Fibroblast of villous mesenchyme (primary cell): ENCODE measurements around the gene SDC3. TPM values are rescaled to one million over a fixed set of nuclear protein-coding genes. Genes with fewer than 3 reads are reported as not detected.

Experiments
- DNase-seq: peaks from one replicate; pipeline ENCODE4 v3.0.0-alpha.2; 2010; ENCODE audit warnings: low read depth
- H3K4me3 ChIP-seq: 2 replicates; pipeline ENCODE4 v1.5.1; 2011; ENCODE audit warnings: low read depth, mild to moderate bottlenecking, low read length
- CTCF ChIP-seq: IDR thresholded peaks from 2 replicates; pipeline ENCODE4 v1.5.1; 2012; ENCODE audit warnings: low read depth, mild to moderate bottlenecking, low read length; ENCODE audit not compliant: insufficient read depth
- total RNA-seq: library from RNA; depleted of rRNA; stranded (reverse); fragments of >200 nt; gene quantifications from 2 replicates; pipeline ENCODE4 v1.2.3, GENCODE V29; 2012

The SDC3 gene
- total RNA-seq, 1 donor: 16.8 TPM

DNA sequence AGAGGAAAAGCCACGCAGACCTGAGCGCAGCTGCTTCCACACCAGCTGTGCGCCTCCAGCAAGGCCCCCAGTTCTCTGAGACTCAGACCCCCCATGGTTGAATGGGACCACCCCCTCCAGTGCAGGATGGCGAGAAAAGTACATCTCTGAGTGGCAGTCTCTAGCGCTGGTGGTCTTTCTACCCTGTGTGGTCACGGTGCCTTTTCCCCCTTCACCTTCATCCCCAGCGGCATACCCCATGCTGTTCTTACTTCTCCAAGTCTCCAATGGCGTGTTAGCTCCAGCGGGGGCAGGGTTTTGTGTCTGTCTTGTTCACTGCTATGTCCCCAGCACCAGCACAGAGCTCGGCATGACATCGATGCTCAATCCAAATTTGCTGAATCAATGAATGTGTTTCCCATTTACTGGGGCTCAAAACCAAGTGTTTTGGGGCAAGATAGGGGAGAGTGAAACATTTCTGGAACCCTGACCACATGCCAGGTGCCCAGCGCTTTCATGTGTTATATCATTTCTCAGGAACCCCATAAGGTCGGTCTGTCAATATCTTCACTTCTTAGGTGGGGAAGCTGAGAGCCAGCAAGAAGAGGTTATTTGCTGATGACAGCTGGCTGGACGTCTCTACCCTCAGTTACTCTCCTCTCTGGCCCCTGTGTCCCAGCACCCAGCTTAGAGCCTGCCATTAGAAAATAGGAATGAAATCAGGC is 959 bp upstream of the SDC3 start:
- TF ChIP-seq CTCF: no peak
- no peak for DNase-seq
- no peak overlapping the region for H3K4me3 ChIP-seq

GRCh38 chr1:30908316-30908695 is 252 bp downstream of the SDC3 start:
- TF ChIP-seq CTCF: no peak
- DNase-seq: no peak
- H3K4me3 ChIP-seq: peak overlapping the region; percentile 67

GRCh38 chr1:30907481-30908315 is 860 bp downstream of the SDC3 start:
- peak overlapping the region; percentile 67 for H3K4me3 ChIP-seq
- no peak for TF ChIP-seq CTCF
- DNase-seq: no peak

DNA sequence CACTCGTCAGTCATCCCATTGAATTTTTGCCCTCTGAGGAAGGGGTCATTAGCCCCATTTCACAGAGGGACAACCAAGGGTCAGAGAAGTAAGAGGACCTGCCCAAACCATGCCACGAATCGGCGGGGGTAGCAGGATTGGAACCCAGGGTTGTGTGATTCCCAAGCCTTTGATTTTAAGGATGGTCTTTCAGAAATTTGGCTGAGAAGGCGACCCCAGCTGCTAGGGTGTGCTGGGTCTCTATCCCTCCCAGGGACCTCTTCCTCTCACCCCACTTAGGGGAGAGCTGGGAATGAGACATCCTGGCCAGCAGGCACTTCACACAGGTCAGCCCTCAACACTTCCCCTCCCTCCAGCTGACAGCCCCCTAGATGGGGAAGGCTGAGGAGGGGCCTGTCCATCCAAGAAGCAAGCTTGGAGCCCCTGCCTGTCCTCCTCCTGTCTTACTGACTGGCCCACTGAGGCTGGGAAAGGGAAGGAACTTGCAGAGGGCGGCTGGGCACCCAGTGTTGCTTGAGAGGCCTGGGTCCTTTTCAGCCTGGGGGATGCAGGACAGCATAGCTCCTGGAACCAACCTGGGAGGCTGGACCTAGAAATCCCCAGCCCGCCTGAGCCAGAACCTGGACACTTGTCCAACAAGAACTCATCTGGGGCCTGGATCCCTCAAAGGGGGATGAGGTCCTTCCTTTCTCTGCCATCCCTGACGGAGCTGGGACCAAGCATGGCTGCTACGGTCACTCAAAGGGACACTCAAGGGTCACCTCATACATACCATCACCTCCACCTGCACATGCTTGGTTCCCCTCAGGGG is 1.7 kb downstream of the SDC3 start:
- DNase-seq: no peak
- peak overlapping the region; percentile 67 for H3K4me3 ChIP-seq
- no peak for TF ChIP-seq CTCF

DNA sequence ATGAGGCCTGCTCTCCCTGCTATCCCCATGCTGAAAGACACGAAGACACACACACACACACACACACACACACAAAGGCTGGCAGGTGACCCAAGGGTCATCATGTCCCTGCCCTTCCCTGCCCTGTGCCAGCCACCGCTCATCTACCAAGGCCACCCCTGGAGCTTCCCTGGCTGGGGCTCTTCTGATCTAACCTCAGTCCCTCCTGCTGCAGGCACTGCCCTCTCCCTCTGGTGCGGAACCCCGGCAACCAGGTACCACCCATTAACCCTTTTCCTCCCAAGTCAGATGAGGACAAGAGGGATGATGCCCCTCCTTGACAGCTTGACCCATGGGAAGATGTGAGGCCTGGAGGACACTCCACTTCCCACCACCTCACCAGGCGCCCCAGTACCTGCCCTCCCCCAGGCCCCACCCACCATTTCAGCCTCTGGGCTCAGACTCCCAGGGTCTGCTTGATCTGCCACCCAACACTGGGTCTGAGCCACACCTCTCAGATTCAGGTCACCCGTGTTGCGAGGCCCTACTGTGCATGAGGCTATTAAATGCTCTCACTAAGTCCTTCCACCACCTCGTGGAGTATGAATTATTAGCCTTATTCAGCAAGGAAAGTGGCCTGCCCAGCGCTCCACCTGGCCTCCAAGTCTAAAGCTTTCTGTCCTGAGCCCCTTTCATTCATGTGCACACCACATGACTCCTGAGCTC is 2.5 kb downstream of the SDC3 start:
- DNase-seq: no peak
- H3K4me3 ChIP-seq: no peak overlapping the region
- TF ChIP-seq CTCF: no peak

DNA sequence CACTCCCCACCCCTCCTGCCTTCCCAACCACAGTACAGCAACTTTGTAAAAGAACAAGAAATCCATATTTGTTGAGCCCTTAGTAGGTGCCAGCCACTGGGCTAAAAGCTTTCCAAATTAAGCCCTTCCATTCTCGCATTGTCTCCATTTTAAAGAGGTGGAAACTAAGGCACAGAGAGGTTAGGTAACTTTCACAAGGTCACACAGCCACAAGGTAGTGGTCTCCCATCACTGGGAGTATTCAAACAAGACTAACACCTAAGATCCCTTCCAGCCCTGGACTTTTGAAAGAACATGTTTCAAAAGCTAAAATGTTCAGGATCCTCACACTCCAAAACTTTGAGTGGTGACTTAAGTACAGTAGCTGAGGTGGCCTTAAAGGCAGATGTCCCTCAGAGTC is 3.2 kb downstream of the SDC3 start:
- TF ChIP-seq CTCF: no peak
- H3K4me3 ChIP-seq: no peak overlapping the region
- no peak for DNase-seq
